NCI-H2227 (cell line): ENCODE data around the gene ADGRD1.

Experiments
- DNase-seq: peaks from one replicate; lab custom pipeline; 2025; ENCODE audit not compliant: unreplicated experiment; lab: John Stamatoyannopoulos, UW

ADGRD1 gene

GRCh38 chr12:131142891-131143657 lies 189.4 kb downstream of the ADGRD1 start:
- DNase-seq = peak; percentile 70

- DNase-seq = no peak
These were observed 192.5 kb downstream of the ADGRD1 start for GRCh38 chr12:131146173-131146675.

GRCh38 chr12:131147293-131147692 lies 193.6 kb downstream of the ADGRD1 start:
- DNase-seq = no peak

GRCh38 chr12:131147894-131148293 lies 194.2 kb downstream of the ADGRD1 start:
- DNase-seq = no peak

- DNase-seq = no peak
These were observed 198.0 kb downstream of the ADGRD1 start for GRCh38 chr12:131151558-131152345.

- no peak for DNase-seq
These were observed 198.9 kb downstream of the ADGRD1 start for GRCh38 chr12:131152587-131152986.

GRCh38 chr12:131153016-131153415 lies 199.3 kb downstream of the ADGRD1 start:
- no peak for DNase-seq

- no peak for DNase-seq
These were observed 200.2 kb downstream of the ADGRD1 start for GRCh38 chr12:131153956-131154355.

- no peak for DNase-seq
These were observed 201.4 kb downstream of the ADGRD1 start for GRCh38 chr12:131155131-131155530.

- no peak for DNase-seq
These were observed 204.0 kb downstream of the ADGRD1 start for GRCh38 chr12:131157743-131158142.

- DNase-seq = no peak
These were observed 206.0 kb downstream of the ADGRD1 start for GRCh38 chr12:131159660-131160059.

GRCh38 chr12:131162113-131162512 lies 208.4 kb downstream of the ADGRD1 start:
- DNase-seq = no peak

- no peak for DNase-seq
These were observed 209.6 kb downstream of the ADGRD1 start for GRCh38 chr12:131163189-131163738.

- no peak for DNase-seq
These were observed 210.6 kb downstream of the ADGRD1 start for GRCh38 chr12:131164096-131164872.

- DNase-seq = no peak
These were observed 213.0 kb downstream of the ADGRD1 start for GRCh38 chr12:131166717-131167116.

GRCh38 chr12:131167334-131167733 lies 213.6 kb downstream of the ADGRD1 start:
- peak; percentile 3 for DNase-seq

- no peak for DNase-seq
These were observed 217.3 kb downstream of the ADGRD1 start for GRCh38 chr12:131171029-131171428.

GRCh38 chr12:131174901-131175300 lies 221.2 kb downstream of the ADGRD1 start:
- DNase-seq = no peak

- no peak for DNase-seq
These were observed 222.6 kb downstream of the ADGRD1 start for GRCh38 chr12:131176266-131176665.

GRCh38 chr12:131176926-131177325 lies 223.2 kb downstream of the ADGRD1 start:
- no peak for DNase-seq

- no peak for DNase-seq
These were observed 223.9 kb downstream of the ADGRD1 start for GRCh38 chr12:131177599-131177998.
